ENCODE data around the gene ADCYAP1R1. TPM values are rescaled to one million over a fixed set of nuclear protein-coding genes. Genes with fewer than 3 reads are reported as not detected.

The ADCYAP1R1 gene

GRCh38 chr7:31160941-31161340 is 108.8 kb downstream of the ADCYAP1R1 start:
- Histone ChIP-seq H3K23ac (ENCODE audit: low read depth, low read length, poor library complexity) (no peak overlapping the region), H3K4ac (ENCODE audit: low read length) (no peak overlapping the region), H3K4me1 (ENCODE audit: control insufficient read depth in 2 of 2, insufficient read depth in 1 of 2, low read depth in 1 of 2, low read length in 2 of 2) (no peaks in the 10 kb centered on the region), H3K9ac (ENCODE audit: low read depth, low read length, poor library complexity) (no peak overlapping the region), H3K36me3 (replicated peaks in 1 of 2; ENCODE audit: control insufficient read depth in 2 of 2, insufficient read depth in 2 of 2, low read length in 2 of 2) (no peaks in the 10 kb centered on the region), H2BK12ac (ENCODE audit: low read length) (no peak overlapping the region), H4K91ac (ENCODE audit: low read depth, low read length, poor library complexity) (no peak overlapping the region), H3K79me1 (ENCODE audit: low read depth, low read length) (no peaks in the 10 kb centered on the region), H2BK15ac (ENCODE audit: low read length) (no peak overlapping the region), H4K8ac (ENCODE audit: low read depth, low read length) (no peak overlapping the region), H3K27me3 (ENCODE audit: control insufficient read depth in 3 of 3, insufficient read depth in 3 of 3, low read depth in 1 of 3, low read length in 3 of 3) (no peaks in the 10 kb centered on the region), H3K18ac (ENCODE audit: low read length) (no peak overlapping the region), H2AFZ (ENCODE audit: low read length) (no peak overlapping the region), H3K4me2 (ENCODE audit: insufficient read depth, low read length, poor library complexity, severe bottlenecking) (no peak overlapping the region), H3K4me3 (ENCODE audit: low read length in 2 of 2) (no peak overlapping the region), H2AK5ac (ENCODE audit: low read depth, low read length) (no peak overlapping the region), H2BK120ac (ENCODE audit: low read depth, low read length) (no peak overlapping the region), H3K14ac (ENCODE audit: low read length) (no peak overlapping the region), H3K27ac (replicated peaks; ENCODE audit: low read length) (no peak overlapping the region), H2BK5ac (ENCODE audit: low read length) (no peak overlapping the region), H3K9me3 (replicated peaks in 1 of 2; ENCODE audit: control insufficient read depth in 2 of 2, insufficient read depth in 1 of 2, low read depth in 1 of 2, low read length in 2 of 2) (no peaks in the 10 kb centered on the region)
- no CpG with 5 or more reads among the region's 5 CpGs for WGBS, 2 donors (ENCODE audit: extremely low coverage in 2 of 2, insufficient read length in 2 of 2, insufficient replicate concordance in 1 of 2)
- no peak for DNase-seq (ENCODE audit: low spot score)

Small RNA genes within 50 kb of the gene (small RNA-seq; reads per million reads assigned to genes)
- not detected for gene AC006466.1 (ENCODE audit: insufficient read depth)

All from neuronal stem cell (in vitro differentiated cells).